PFSK-1 (cell line): Measurements from ENCODE around the gene PCBP3.

Experiments
- FOXP2 ChIP-seq: optimal IDR thresholded peaks from 2 replicates; pipeline ENCODE3; 2011; ENCODE audit warnings: borderline replicate concordance, control low read depth, inconsistent platforms; ENCODE audit not compliant: insufficient read depth; ENCODE audit errors: extremely low read length, extremely low read depth
- POLR2AphosphoS5 ChIP-seq: IDR thresholded peaks from 2 replicates; pipeline ENCODE4 v1.6.1; 2012; ENCODE audit warnings: low read depth, mild to moderate bottlenecking, control low read depth, low read length, moderate library complexity
- REST ChIP-seq, 2 experiments: IDR thresholded peaks; 2 replicates each; pipeline versions ENCODE4 v1.6.1 to v1.8.0; 2011 to 2012; ENCODE audit warnings: low read depth in 2 of 2, low read length in 2 of 2, control low read depth in 1 of 2, inconsistent platforms in 1 of 2, mild to moderate bottlenecking in 1 of 2, moderate library complexity in 1 of 2; ENCODE audit not compliant: insufficient read depth in 1 of 2
- SIN3A ChIP-seq: IDR thresholded peaks from 2 replicates; pipeline ENCODE4 v1.6.1; 2012; ENCODE audit warnings: mild to moderate bottlenecking, low read length, moderate library complexity, borderline replicate concordance; ENCODE audit not compliant: insufficient read depth
- TAF1 ChIP-seq: IDR thresholded peaks from 2 replicates; pipeline ENCODE4 v1.6.1; 2012; ENCODE audit warnings: low read length, control low read depth, borderline replicate concordance; ENCODE audit not compliant: insufficient read depth

The PCBP3 gene

GRCh38 chr21:45972353-45972715, 328.8 kb downstream of the PCBP3 start:
- TF ChIP-seq TAF1, result no peak
- no peak for TF ChIP-seq FOXP2
- TF ChIP-seq SIN3A, result no peak

- TF ChIP-seq FOXP2 (no peak), REST (IDR thresholded peaks at IDR 0.05; ENCODE audit: insufficient read depth in 1 of 2, low read depth in 2 of 2, low read length in 2 of 2) (peak in 1 of 2 experiments; percentile 25; a peak in 1 of 4 replicates)
Measured at GRCh38 chr21:45972716-45973474, 329.4 kb downstream of the PCBP3 start.

GRCh38 chr21:45973475-45974072, 330.0 kb downstream of the PCBP3 start:
- no peak for TF ChIP-seq TAF1
- TF ChIP-seq SIN3A, result no peak
- TF ChIP-seq POLR2AphosphoS5, result peak; percentile 56
- no peak for TF ChIP-seq FOXP2
- TF ChIP-seq REST (IDR thresholded peaks at IDR 0.05; ENCODE audit: insufficient read depth in 1 of 2, low read depth in 2 of 2, low read length in 2 of 2), result 0 out of 4 replicates have a peak, but pooled peaks of 1 of the 2 experiments have one; percentile 8

- TF ChIP-seq POLR2AphosphoS5, result no peak
- no peak for TF ChIP-seq FOXP2
- no peak for TF ChIP-seq TAF1
- no peak for TF ChIP-seq REST (IDR thresholded peaks at IDR 0.05; ENCODE audit: insufficient read depth in 1 of 2, low read depth in 2 of 2, low read length in 2 of 2)
- no peak for TF ChIP-seq SIN3A
Measured at GRCh38 chr21:45974073-45975019, 330.8 kb downstream of the PCBP3 start.

GRCh38 chr21:45975020-45975666, 331.6 kb downstream of the PCBP3 start:
- no peak for TF ChIP-seq REST (IDR thresholded peaks at IDR 0.05; ENCODE audit: insufficient read depth in 1 of 2, low read depth in 2 of 2, low read length in 2 of 2)
